ENCODE data around the gene KRTAP12-3. TPM values are rescaled to one million over a fixed set of nuclear protein-coding genes. Genes with fewer than 3 reads are reported as not detected.
"Not testable (repeated sequence)": the region's sequence is repeated elsewhere in the genome, so short reads cannot be mapped to it uniquely, and the experiment has no call there.

KRTAP12-3 gene
- total RNA-seq, 4 donors from 2014 or later, result not detected

DNA sequence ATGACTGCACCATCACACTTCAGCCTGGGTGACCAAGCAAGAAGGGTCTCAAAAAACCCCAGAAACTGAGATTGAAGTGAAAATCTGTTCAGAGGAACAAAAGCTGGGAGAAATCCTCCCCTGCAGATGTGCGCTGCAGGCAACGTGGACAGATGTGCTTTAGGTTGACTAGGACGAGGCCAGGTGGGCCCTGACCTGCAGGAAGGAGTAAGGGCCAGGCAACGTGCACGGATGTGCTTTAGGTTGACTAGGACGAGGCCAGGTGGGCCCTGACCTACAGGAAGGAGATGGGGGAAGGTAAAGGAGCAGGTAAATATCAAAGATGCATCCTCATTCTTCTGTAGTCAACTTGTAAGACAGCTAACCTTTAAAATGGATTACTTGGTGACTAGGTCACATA, 26.8 kb downstream of the KRTAP12-3 start:
- H3K27ac ChIP-seq, result no peak overlapping the region
- H3K27me3 ChIP-seq, result no peaks in the 10 kb centered on the region
- no peaks in the 10 kb centered on the region for H3K9me3 ChIP-seq
- no peak overlapping the region for H3K4me3 ChIP-seq
- no peaks in the 10 kb centered on the region for H3K36me3 ChIP-seq
- H3K4me1 ChIP-seq, result no peaks in the 10 kb centered on the region
- TF ChIP-seq CTCF (IDR thresholded peaks at IDR 0.05), result no peak
- TF ChIP-seq POLR2A (IDR thresholded peaks at IDR 0.05), result no peak
- no peak for DNase-seq

DNA sequence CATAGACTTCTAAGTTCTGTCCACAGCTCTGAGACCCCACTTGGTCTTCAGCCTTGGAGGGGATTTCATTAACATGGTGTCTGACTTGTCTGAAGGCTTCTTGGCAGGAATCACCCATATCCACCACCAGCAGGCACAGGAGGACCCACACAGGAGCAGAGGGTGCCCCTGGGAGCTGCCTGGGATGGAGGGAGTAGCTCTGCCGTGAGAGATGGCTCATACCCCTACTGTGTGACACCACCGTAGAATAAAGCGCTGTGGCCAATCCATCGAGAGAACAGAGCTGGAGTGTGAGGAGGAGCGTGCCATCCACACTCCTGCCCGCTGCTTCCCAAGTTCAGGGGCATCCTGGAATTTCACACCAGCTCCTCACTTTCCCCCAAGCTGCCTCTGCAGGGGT, 27.3 kb downstream of the KRTAP12-3 start:
- not testable (repeated sequence) for H3K9me3 ChIP-seq, H3K4me3 ChIP-seq, H3K27me3 ChIP-seq, H3K27ac ChIP-seq, DNase-seq, H3K36me3 ChIP-seq, H3K4me1 ChIP-seq

GRCh38 chr21:44686000-44686781, 28.5 kb downstream of the KRTAP12-3 start:
- no peaks in the 10 kb centered on the region for H3K9me3 ChIP-seq
- no peaks in the 10 kb centered on the region for H3K36me3 ChIP-seq
- TF ChIP-seq POLR2A (IDR thresholded peaks at IDR 0.05) (no peak), CTCF (IDR thresholded peaks at IDR 0.05) (no peak)
- H3K4me1 ChIP-seq, result no peaks in the 10 kb centered on the region
- H3K27ac ChIP-seq, result no peak overlapping the region
- DNase-seq, result no peak
- no peak overlapping the region for H3K4me3 ChIP-seq
- no peaks in the 10 kb centered on the region for H3K27me3 ChIP-seq

DNA sequence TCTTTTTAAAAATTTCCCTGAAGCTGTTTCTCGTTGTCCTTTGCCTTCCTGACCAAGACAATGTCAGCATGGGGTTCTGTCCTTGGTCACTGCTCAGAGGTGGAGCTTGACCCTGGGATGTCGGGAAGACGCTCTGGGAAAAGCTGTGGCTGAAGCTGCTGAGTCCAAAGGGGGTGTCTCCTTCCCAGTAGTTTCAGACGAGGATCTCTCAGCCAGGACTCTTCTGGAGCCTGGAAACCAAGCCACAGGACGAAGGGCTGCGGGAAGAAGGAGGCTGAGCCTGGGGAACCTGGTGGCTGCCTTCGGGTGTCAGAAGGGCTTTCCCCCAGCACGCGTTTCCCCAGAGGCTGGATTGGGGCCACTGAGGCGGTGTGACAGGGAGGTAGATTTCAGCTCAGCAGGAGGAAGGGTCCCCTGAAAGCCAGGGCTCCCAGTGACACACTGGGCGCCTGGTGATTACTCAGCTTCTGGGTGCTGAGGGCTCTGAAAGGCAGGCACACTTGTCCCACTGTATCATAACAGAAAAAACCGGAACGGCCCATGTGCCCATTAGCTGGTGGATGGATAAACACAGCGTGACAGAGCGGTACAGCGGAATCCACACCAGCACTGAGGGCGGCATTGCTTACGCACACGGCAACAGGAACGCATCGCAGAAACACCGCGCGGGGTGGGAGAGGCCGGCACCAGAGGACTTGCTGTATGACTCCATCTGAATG, 29.3 kb downstream of the KRTAP12-3 start:
- H3K27me3 ChIP-seq, result no peaks in the 10 kb centered on the region
- H3K27ac ChIP-seq, result no peak overlapping the region
- H3K4me3 ChIP-seq, result no peak overlapping the region
- no peaks in the 10 kb centered on the region for H3K4me1 ChIP-seq
- no peaks in the 10 kb centered on the region for H3K36me3 ChIP-seq
- no peak for DNase-seq
- no peaks in the 10 kb centered on the region for H3K9me3 ChIP-seq
- TF ChIP-seq POLR2A (IDR thresholded peaks at IDR 0.05), result no peak

- TF ChIP-seq CTCF (IDR thresholded peaks at IDR 0.05), result no peak
- TF ChIP-seq POLR2A (IDR thresholded peaks at IDR 0.05), result no peak
- peaks cover 0 to 5% (median 1%) of the 10 kb centered on the region in 4 donors for H3K9me3 ChIP-seq
- no peaks in the 10 kb centered on the region for H3K27me3 ChIP-seq
- H3K36me3 ChIP-seq, result no peaks in the 10 kb centered on the region
- H3K4me3 ChIP-seq, result no peak overlapping the region
- DNase-seq, result no peak
- H3K4me1 ChIP-seq, result no peaks in the 10 kb centered on the region
- no peak overlapping the region for H3K27ac ChIP-seq
Measured at GRCh38 chr21:44687671-44688070, 29.9 kb downstream of the KRTAP12-3 start.

DNA sequence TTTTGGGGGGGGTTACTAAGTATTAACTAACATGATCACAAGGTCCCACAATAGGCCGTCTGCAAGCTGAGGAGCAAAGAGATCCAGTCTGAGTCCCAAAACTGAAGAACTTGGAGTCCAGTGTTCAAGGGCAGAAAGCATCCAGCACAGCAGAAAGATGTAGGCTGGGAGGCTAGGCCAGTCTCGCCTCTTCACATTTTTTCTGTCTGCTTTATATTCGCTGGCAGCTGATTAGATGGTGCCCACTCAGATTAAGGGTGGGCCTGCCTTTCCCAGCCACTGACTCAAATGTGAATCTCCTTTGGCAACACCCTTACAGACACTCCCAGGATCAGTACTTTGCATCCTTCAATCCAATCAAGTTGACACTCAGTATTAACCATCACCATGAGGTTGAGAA, 32.0 kb downstream of the KRTAP12-3 start:
- H3K36me3 ChIP-seq, H3K4me3 ChIP-seq, H3K27ac ChIP-seq, DNase-seq, H3K4me1 ChIP-seq, H3K27me3 ChIP-seq: not testable (repeated sequence)
- peaks cover 0 to 15% (median 3%) of the 10 kb centered on the region in 4 donors for H3K9me3 ChIP-seq

GRCh38 chr21:44691686-44692085, 34.0 kb downstream of the KRTAP12-3 start:
- Histone ChIP-seq H3K27ac (no peak overlapping the region), H3K36me3 (no peaks in the 10 kb centered on the region)
- TF ChIP-seq CTCF (IDR thresholded peaks at IDR 0.05) (no peak), POLR2A (IDR thresholded peaks at IDR 0.05) (no peak)

More at GRCh38 chr21:44691686-44692085, 34.0 kb downstream of the KRTAP12-3 start:
- no peaks in the 10 kb centered on the region for H3K4me1 ChIP-seq
- H3K9me3 ChIP-seq, result peaks cover 0 to 15% (median 3%) of the 10 kb centered on the region in 4 donors
- no peaks in the 10 kb centered on the region for H3K27me3 ChIP-seq
- H3K4me3 ChIP-seq, result no peak overlapping the region
- no peak for DNase-seq
